ENCODE data around the gene PLD5.

- no peak for TF ChIP-seq CTCF (IDR thresholded peaks at IDR 0.05; ENCODE audit: low read depth, low read length, poor library complexity, severe bottlenecking)
- TF ChIP-seq EZH2phosphoT487 (IDR thresholded peaks at IDR 0.05; ENCODE audit: borderline replicate concordance, low read length), result no peak
Measured at GRCh38 chr1:242556759-242557158, 32.3 kb upstream of the PLD5 start.

Measured in DOHH2 (cell line).